D721Med (cell line): ENCODE measurements around the gene XRRA1.

Experiments
- DNase-seq: peaks from one replicate; pipeline ENCODE4 v3.0.0; 2011; ENCODE audit warnings: low spot score; ENCODE audit not compliant: insufficient read length
- FAIRE-seq: peaks from 2 replicates; lab custom pipeline; 2011; peaks lifted over from hg19 to GRCh38; lab: Jason Lieb, UNC
- TF ChIP-seq, protein P1 (sequence below): IDR thresholded peaks from 2 replicates; pipeline ENCODE4 v1.5.1; 2012; ENCODE audit warnings: mild to moderate bottlenecking, control low read depth; ENCODE audit not compliant: insufficient read depth; ENCODE audit errors: missing control alignments

The XRRA1 gene

DNA sequence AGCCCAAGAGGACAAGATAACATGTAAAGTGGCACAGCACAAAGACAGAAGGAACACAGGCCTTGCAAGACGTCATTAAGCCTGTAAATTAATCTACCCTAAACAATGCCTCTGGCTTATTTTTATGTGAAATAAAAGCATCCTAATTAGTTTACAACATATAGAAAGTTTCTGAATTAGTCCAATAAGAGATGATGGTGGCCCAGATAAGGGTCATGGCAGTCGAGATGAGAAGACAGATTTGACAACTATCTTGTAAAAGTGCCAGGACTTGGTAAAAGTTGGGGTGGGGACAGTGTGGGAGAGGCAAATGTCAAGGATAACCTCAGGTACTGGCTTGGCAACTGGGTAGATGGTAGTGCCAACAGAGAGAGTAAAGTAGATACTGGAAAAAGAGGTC is 13.6 kb downstream of the XRRA1 start:
- FAIRE-seq (no peak), DNase-seq (no peak)
- TF ChIP-seq, protein P1, sequence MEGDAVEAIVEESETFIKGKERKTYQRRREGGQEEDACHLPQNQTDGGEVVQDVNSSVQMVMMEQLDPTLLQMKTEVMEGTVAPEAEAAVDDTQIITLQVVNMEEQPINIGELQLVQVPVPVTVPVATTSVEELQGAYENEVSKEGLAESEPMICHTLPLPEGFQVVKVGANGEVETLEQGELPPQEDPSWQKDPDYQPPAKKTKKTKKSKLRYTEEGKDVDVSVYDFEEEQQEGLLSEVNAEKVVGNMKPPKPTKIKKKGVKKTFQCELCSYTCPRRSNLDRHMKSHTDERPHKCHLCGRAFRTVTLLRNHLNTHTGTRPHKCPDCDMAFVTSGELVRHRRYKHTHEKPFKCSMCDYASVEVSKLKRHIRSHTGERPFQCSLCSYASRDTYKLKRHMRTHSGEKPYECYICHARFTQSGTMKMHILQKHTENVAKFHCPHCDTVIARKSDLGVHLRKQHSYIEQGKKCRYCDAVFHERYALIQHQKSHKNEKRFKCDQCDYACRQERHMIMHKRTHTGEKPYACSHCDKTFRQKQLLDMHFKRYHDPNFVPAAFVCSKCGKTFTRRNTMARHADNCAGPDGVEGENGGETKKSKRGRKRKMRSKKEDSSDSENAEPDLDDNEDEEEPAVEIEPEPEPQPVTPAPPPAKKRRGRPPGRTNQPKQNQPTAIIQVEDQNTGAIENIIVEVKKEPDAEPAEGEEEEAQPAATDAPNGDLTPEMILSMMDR, result no peak

- FAIRE-seq (no peak), DNase-seq (no peak)
- TF ChIP-seq, protein P1, result no peak
Observed at GRCh38 chr11:74933765-74934164, 15.1 kb downstream of the XRRA1 start.

GRCh38 chr11:74932797-74933196 is 16.1 kb downstream of the XRRA1 start:
- DNase-seq, result no peak
- FAIRE-seq, result no peak
- TF ChIP-seq, protein P1, result no peak

- no peak for FAIRE-seq
- TF ChIP-seq, protein P1, result no peak
- no peak for DNase-seq
Observed at GRCh38 chr11:74932169-74932568, 16.7 kb downstream of the XRRA1 start.

GRCh38 chr11:74929431-74930363 is 19.2 kb downstream of the XRRA1 start:
- TF ChIP-seq, protein P1, result peak; percentile 91
- FAIRE-seq (no peak), DNase-seq (no peak)

- TF ChIP-seq, protein P1, result no peak
- DNase-seq (no peak), FAIRE-seq (no peak)
Observed at GRCh38 chr11:74927496-74927895, 21.4 kb downstream of the XRRA1 start.

- TF ChIP-seq, protein P1, result no peak
- DNase-seq (no peak), FAIRE-seq (no peak)
Observed at GRCh38 chr11:74926304-74927030, 22.4 kb downstream of the XRRA1 start.
